NB4 (cell line): ENCODE results near the gene CFAP157.

Experiments used
- CTCF ChIP-seq: IDR thresholded peaks from one replicate; pipeline ENCODE4 v1.5.1; 2012; ENCODE audit warnings: low read depth, low read length
- POLR2A ChIP-seq: IDR thresholded peaks from 2 replicates; pipeline ENCODE4 v1.6.1; 2011; ENCODE audit warnings: mild to moderate bottlenecking; ENCODE audit not compliant: insufficient read length; ENCODE audit errors: extremely low read depth

- TF ChIP-seq CTCF, result no peak
- no peak for TF ChIP-seq POLR2A
These were observed at the start of gene CFAP157 for GRCh38 chr9:127706836-127707241.
